Right lobe of liver (tissue), 6 donors: Measurements from ENCODE around the gene TAAR6. TPM values are rescaled to one million over a fixed set of nuclear protein-coding genes. Genes with fewer than 3 reads are reported as not detected.
"Not testable (repeated sequence)": the region's sequence is repeated elsewhere in the genome, so short reads cannot be mapped to it uniquely, and the experiment has no call there.

ENCODE experiments used
- ATAC-seq, 4 donors: fragments of 200-7000 bp; cut with Tn5 transposase; one replicate each; pipeline ENCODE4 v1.9.1; 2020; ENCODE audit warnings: mild to moderate bottlenecking in 4 of 4, moderate library complexity in 4 of 4
- DNase-seq, 3 donors: peaks; one replicate each; pipeline ENCODE4 v3.0.0-alpha.2; 2020
- H3K27ac ChIP-seq, 3 donors: fragments of 200-600 bp; one replicate each; pipeline ENCODE4 v1.8.0; 2022
- H3K27me3 ChIP-seq, 2 donors: fragments of 200-600 bp; one replicate each; pipeline ENCODE4 v1.8.0; 2022
- H3K36me3 ChIP-seq, 4 donors: fragments of 200-600 bp; sonication (generic) in 1 of 4; one replicate each; pipeline versions ENCODE4 v1.5.1 to v1.8.0; 2017 to 2022; ENCODE audit warnings: control low read depth in 1 of 4
- H3K4me1 ChIP-seq, 4 donors: fragments of 200-600 bp; sonication (generic) in 1 of 4; one replicate each; pipeline versions ENCODE4 v1.5.1 to v1.8.0; 2017 to 2022; ENCODE audit warnings: control low read depth in 1 of 4
- H3K4me3 ChIP-seq, 3 donors: fragments of 200-600 bp; one replicate each; pipeline ENCODE4 v1.8.0; 2022
- H3K9me3 ChIP-seq, 4 donors: fragments of 200-600 bp; sonication (generic) in 1 of 4; one replicate each; pipeline versions ENCODE4 v1.5.1 to v1.8.0; 2017 to 2022; ENCODE audit warnings: control low read depth in 1 of 4
- CTCF ChIP-seq, 4 donors: fragments of 200-600 bp in 3 of 4; fragments of 450-650 bp in 1 of 4; IDR thresholded peaks; one replicate each; pipeline versions ENCODE4 v1.5.1 to v1.8.0; 2016 to 2022; ENCODE audit warnings: antibody characterized with exemption in 4 of 4, mild to moderate bottlenecking in 2 of 4
- POLR2A ChIP-seq: fragments of 450-650 bp; IDR thresholded peaks from one replicate; pipeline ENCODE4 v1.6.1; 2017; ENCODE audit warnings: antibody characterized with exemption, mild to moderate bottlenecking
- WGBS: methylation state at CpG from one replicate; pipeline ENCODE4 v1.1.6; 2018; ENCODE audit warnings: low coverage, low lambda C conversion rate; ENCODE audit not compliant: insufficient coverage; ENCODE audit errors: missing lambda C conversion rate; 5-methylcytosine and 5-hydroxymethylcytosine counted together
- intact Hi-C, 2 donors: fragments of 100-400 bp; cut with DNase I; formaldehyde crosslinking; loops; one replicate each; pipeline versions ENCODE4 v1.11.2 to v1.14.1; 2022
- total RNA-seq, 6 experiments: library from RNA; depleted of rRNA in 2 of 6; stranded (reverse); fragments of >200 nt in 2 of 6; fragmentation: NEBNext Ultra II Directional in 3 of 6; extraction: Animal tissue kit (Norgen Biotek cat#: 25700) in 3 of 6; gene quantifications; one replicate each; pipeline versions ENCODE4 v1.1.0 to v1.2.4, GENCODE V29; 2016 to 2023
- donor health status: DM: no; HTN: yes; CAD: no.
- donor health status: DM: no; HTN: no; CAD: no.
- donor health status: DM: no; HTN: no; CAD: no.
- donor health status: DM: no; HTN: yes; CAD: no.
- donor health status: DM: no; HTN: yes; CAD: no.

The TAAR6 gene
- total RNA-seq, 6 experiments from 2014 or later = not detected

- no peak for ATAC-seq
- Histone ChIP-seq H3K36me3 (no peaks in the 10 kb centered on the region), H3K27me3 (no peaks in the 10 kb centered on the region), H3K9me3 (no peaks in the 10 kb centered on the region), H3K4me1 (no peaks in the 10 kb centered on the region), H3K4me3 (no peak within 1 kb of the TSS), H3K27ac (no peak within 1 kb of the TSS)
- TF ChIP-seq POLR2A (no peak), CTCF (IDR thresholded peaks at IDR 0.05) (no peak)
- intact Hi-C loops = no loop called here
- no peak for DNase-seq
- 75% methylated on average over 2 of the region's 2 CpGs for WGBS
Measured at GRCh38 chr6:132552372-132552771, 17.8 kb upstream of the TAAR6 start, which contains the start of gene TAAR8. Gene TAAR8, plus strand, starts transcription at chr6:132552672. Its CDS starts 21 bp downstream, at chr6:132552693.

GRCh38 chr6:132560087-132560486 lies 10.0 kb upstream of the TAAR6 start:
- intact Hi-C loops, H3K4me3 ChIP-seq, H3K27me3 ChIP-seq, ATAC-seq, H3K27ac ChIP-seq, H3K4me1 ChIP-seq, DNase-seq, H3K36me3 ChIP-seq, H3K9me3 ChIP-seq: not testable (repeated sequence)
- 45% methylated on average over 3 of the region's 3 CpGs for WGBS

- Histone ChIP-seq H3K27me3 (no peaks in the 10 kb centered on the region), H3K9me3 (no peaks in the 10 kb centered on the region), H3K27ac (no peak overlapping the region), H3K4me3 (no peak overlapping the region), H3K36me3 (no peaks in the 10 kb centered on the region), H3K4me1 (no peaks in the 10 kb centered on the region)
- DNase-seq (no peak), ATAC-seq (no peak)
- WGBS = 66% methylated on average over 6 of the region's 6 CpGs
- intact Hi-C loops = no loop called here
- TF ChIP-seq POLR2A (no peak), CTCF (IDR thresholded peaks at IDR 0.05) (no peak)
Measured at GRCh38 chr6:132566404-132566803, 3.7 kb upstream of the TAAR6 start.

- DNase-seq (no peak), ATAC-seq (no peak)
- H3K27me3 ChIP-seq = no peaks in the 10 kb centered on the region
- H3K27ac ChIP-seq = no peak overlapping the region
- WGBS = 80% methylated on average over 1 of the region's 1 CpG
- H3K9me3 ChIP-seq = no peaks in the 10 kb centered on the region
- H3K4me1 ChIP-seq = no peaks in the 10 kb centered on the region
- intact Hi-C loops = no loop called here
- H3K4me3 ChIP-seq = no peak overlapping the region
- no peak for TF ChIP-seq POLR2A
- TF ChIP-seq CTCF (IDR thresholded peaks at IDR 0.05) = no peak
- no peaks in the 10 kb centered on the region for H3K36me3 ChIP-seq
Measured at GRCh38 chr6:132567566-132567965, 2.6 kb upstream of the TAAR6 start.

- WGBS = 54% methylated on average over 6 of the region's 6 CpGs
- intact Hi-C loops = no loop called here
- no peak for ATAC-seq
Measured at GRCh38 chr6:132568611-132569010, 1.5 kb upstream of the TAAR6 start.

More at GRCh38 chr6:132568611-132569010, 1.5 kb upstream of the TAAR6 start:
- Histone ChIP-seq H3K36me3 (no peaks in the 10 kb centered on the region), H3K4me3 (no peak overlapping the region), H3K4me1 (no peaks in the 10 kb centered on the region), H3K27me3 (no peaks in the 10 kb centered on the region), H3K9me3 (no peaks in the 10 kb centered on the region), H3K27ac (no peak overlapping the region)
- DNase-seq = no peak
- TF ChIP-seq POLR2A (no peak), CTCF (IDR thresholded peaks at IDR 0.05) (no peak)
